Lower lobe of right lung (tissue), 2 donors: Measurements from ENCODE around the gene ATRIP. TPM values are rescaled to one million over a fixed set of nuclear protein-coding genes. Genes with fewer than 3 reads are reported as not detected.
A peak's percentile ranks its signal among the peaks of the same experiment; 100 is the strongest.

Experiments
- ATAC-seq, 2 donors: fragments of 200-7000 bp; cut with Tn5 transposase; one replicate each; pipeline ENCODE4 v1.9.1; 2020 to 2022; ENCODE audit warnings: mild to moderate bottlenecking in 2 of 2, moderate library complexity in 2 of 2
- DNase-seq: peaks from one replicate; pipeline ENCODE4 v3.0.0-alpha.2; 2020
- H3K27ac ChIP-seq: fragments of 200-600 bp; one replicate; pipeline ENCODE4 v1.8.0; 2022
- H3K27me3 ChIP-seq: fragments of 200-600 bp; one replicate; pipeline ENCODE4 v1.8.0; 2022; ENCODE audit warnings: low read depth
- H3K36me3 ChIP-seq: fragments of 200-600 bp; one replicate; pipeline ENCODE4 v1.8.0; 2022; ENCODE audit warnings: mild to moderate bottlenecking
- H3K4me1 ChIP-seq: fragments of 200-600 bp; one replicate; pipeline ENCODE4 v1.8.0; 2022
- H3K4me3 ChIP-seq: fragments of 200-600 bp; one replicate; pipeline ENCODE4 v1.8.0; 2022; ENCODE audit warnings: mild to moderate bottlenecking
- H3K9me3 ChIP-seq: fragments of 200-600 bp; one replicate; pipeline ENCODE4 v1.8.0; 2022
- CTCF ChIP-seq: fragments of 200-600 bp; IDR thresholded peaks from one replicate; pipeline ENCODE4 v1.8.0; 2022; ENCODE audit warnings: antibody characterized with exemption, mild to moderate bottlenecking
- intact Hi-C: fragments of 100-400 bp; cut with DNase I; formaldehyde crosslinking; loops from one replicate; pipeline ENCODE4 v1.11.0; 2022
- total RNA-seq: library from RNA; stranded (reverse); fragmentation: NEBNext Ultra II Directional; extraction: Animal tissue kit (Norgen Biotek cat#: 25700); gene quantifications from one replicate; pipeline ENCODE4 v1.2.1, GENCODE V29; 2021
- donor health status: DM: no; HTN: yes; CAD: no; lungs with severe emphysema.

The ATRIP gene
- total RNA-seq, 1 donor from 2014 or later: 5.9 TPM

GRCh38 chr3:48423241-48423882 is 23.2 kb upstream of the ATRIP start:
- no peak for TF ChIP-seq CTCF
- Histone ChIP-seq H3K36me3 (peaks cover 38% of the 10 kb centered on the region), H3K4me3 (no peak overlapping the region), H3K4me1 (peaks cover 34% of the 10 kb centered on the region), H3K9me3 (no peaks in the 10 kb centered on the region), H3K27ac (no peak overlapping the region), H3K27me3 (no peaks in the 10 kb centered on the region)
- DNase-seq (no peak), ATAC-seq (no peak)
- intact Hi-C loops: no loop called here

GRCh38 chr3:48423883-48424695 is 22.4 kb upstream of the ATRIP start:
- TF ChIP-seq CTCF: no peak
- no peak overlapping the region for H3K27ac ChIP-seq
- no peak overlapping the region for H3K4me3 ChIP-seq
- no peaks in the 10 kb centered on the region for H3K9me3 ChIP-seq
- peaks cover 31% of the 10 kb centered on the region for H3K36me3 ChIP-seq
- ATAC-seq (no peak), DNase-seq (no peak)
- H3K27me3 ChIP-seq: no peaks in the 10 kb centered on the region
- intact Hi-C loops: no loop called here
- peaks cover 39% of the 10 kb centered on the region for H3K4me1 ChIP-seq

GRCh38 chr3:48425281-48425812 is 21.2 kb upstream of the ATRIP start:
- intact Hi-C loops: no loop called here
- H3K36me3 ChIP-seq: peaks cover 27% of the 10 kb centered on the region
- no peak for TF ChIP-seq CTCF
- peak overlapping the region; percentile 6 for H3K4me3 ChIP-seq
- peaks cover 4% of the 10 kb centered on the region for H3K27me3 ChIP-seq
- no peaks in the 10 kb centered on the region for H3K9me3 ChIP-seq
- no peak for ATAC-seq
- peaks cover 44% of the 10 kb centered on the region for H3K4me1 ChIP-seq
- peak overlapping the region; percentile 36 for H3K27ac ChIP-seq
- DNase-seq: no peak

GRCh38 chr3:48426401-48426909 is 20.1 kb upstream of the ATRIP start:
- intact Hi-C loops: no loop called here
- Histone ChIP-seq H3K27me3 (peaks cover 4% of the 10 kb centered on the region), H3K4me1 (peaks cover 50% of the 10 kb centered on the region), H3K4me3 (peak overlapping the region; percentile 86), H3K27ac (peak overlapping the region; percentile 36), H3K9me3 (no peaks in the 10 kb centered on the region), H3K36me3 (peaks cover 19% of the 10 kb centered on the region)
- no peak for DNase-seq
- ATAC-seq: no peak
- TF ChIP-seq CTCF: no peak

GRCh38 chr3:48426944-48427629 is 19.4 kb upstream of the ATRIP start:
- Histone ChIP-seq H3K27ac (peak overlapping the region; percentile 89), H3K4me1 (peaks cover 50% of the 10 kb centered on the region), H3K27me3 (peaks cover 4% of the 10 kb centered on the region), H3K36me3 (peaks cover 14% of the 10 kb centered on the region), H3K4me3 (peak overlapping the region; percentile 86), H3K9me3 (no peaks in the 10 kb centered on the region)
- DNase-seq (no peak), ATAC-seq (no peak)
- intact Hi-C loops: no loop called here
- TF ChIP-seq CTCF: no peak
